Fibroblast of villous mesenchyme (primary cell): ENCODE data around the gene HNRNPA0. TPM values are rescaled to one million over a fixed set of nuclear protein-coding genes. Genes with fewer than 3 reads are reported as not detected.

Source experiments
- DNase-seq: peaks from one replicate; pipeline ENCODE4 v3.0.0-alpha.2; 2010; ENCODE audit warnings: low read depth
- H3K4me3 ChIP-seq: 2 replicates; pipeline ENCODE4 v1.5.1; 2011; ENCODE audit warnings: low read depth, mild to moderate bottlenecking, low read length
- CTCF ChIP-seq: IDR thresholded peaks from 2 replicates; pipeline ENCODE4 v1.5.1; 2012; ENCODE audit warnings: low read depth, mild to moderate bottlenecking, low read length; ENCODE audit not compliant: insufficient read depth
- total RNA-seq: library from RNA; depleted of rRNA; stranded (reverse); fragments of >200 nt; gene quantifications from 2 replicates; pipeline ENCODE4 v1.2.3, GENCODE V29; 2012

Gene HNRNPA0
- total RNA-seq: 16.8 and 18.1 TPM in 2 replicates

- DNase-seq: peak; percentile 97
- no peak for TF ChIP-seq CTCF
- peak within 1 kb of the TSS; percentile 98 for H3K4me3 ChIP-seq
Measured at GRCh38 chr5:137754188-137754960, at the start of gene HNRNPA0. HNRNPA0 (minus strand) TSS chr5:137754363; CDS start chr5:137754066, 297 bp downstream.

GRCh38 chr5:137802282-137803210, 48.4 kb upstream of the HNRNPA0 start:
- no peak for TF ChIP-seq CTCF
- no peak overlapping the region for H3K4me3 ChIP-seq
- DNase-seq: no peak

- no peak for TF ChIP-seq CTCF
- no peak for DNase-seq
- no peak overlapping the region for H3K4me3 ChIP-seq
Measured at GRCh38 chr5:137800700-137801411, 46.7 kb upstream of the HNRNPA0 start.

- H3K4me3 ChIP-seq: no peak overlapping the region
- no peak for DNase-seq
- no peak for TF ChIP-seq CTCF
Measured at GRCh38 chr5:137796279-137796678, 42.1 kb upstream of the HNRNPA0 start.

- H3K4me3 ChIP-seq: no peak overlapping the region
- DNase-seq: no peak
- TF ChIP-seq CTCF: no peak
Measured at GRCh38 chr5:137794863-137795262, 40.7 kb upstream of the HNRNPA0 start.

GRCh38 chr5:137792303-137792702, 38.1 kb upstream of the HNRNPA0 start:
- no peak overlapping the region for H3K4me3 ChIP-seq
- TF ChIP-seq CTCF: no peak
- DNase-seq: no peak
